Uterus (tissue), 2 donors: ENCODE measurements around the gene CCDC91.

Experiments used
- CTCF ChIP-seq, 4 experiments: fragments of 200-600 bp in 2 of 4; fragments of 450-650 bp in 2 of 4; sonication (generic) in 2 of 4; IDR thresholded peaks; one replicate each; pipeline ENCODE4 v1.5.1; 2016 to 2019; ENCODE audit warnings: antibody characterized with exemption in 4 of 4, mild to moderate bottlenecking in 2 of 4, moderate library complexity in 1 of 4
- POLR2A ChIP-seq, 2 donors: fragments of 450-650 bp; IDR thresholded peaks; one replicate each; pipeline ENCODE4 v1.6.1; 2016; ENCODE audit warnings: antibody characterized with exemption in 2 of 2, mild to moderate bottlenecking in 1 of 2, moderate library complexity in 1 of 2

- TF ChIP-seq POLR2A (IDR thresholded peaks at IDR 0.05) (no peak), CTCF (IDR thresholded peaks at IDR 0.05) (no peak)
These were observed 25.8 kb downstream of the CCDC91 start for GRCh38 chr12:28216016-28216415.
